Measurements from ENCODE around the gene SBF2.

DNA sequence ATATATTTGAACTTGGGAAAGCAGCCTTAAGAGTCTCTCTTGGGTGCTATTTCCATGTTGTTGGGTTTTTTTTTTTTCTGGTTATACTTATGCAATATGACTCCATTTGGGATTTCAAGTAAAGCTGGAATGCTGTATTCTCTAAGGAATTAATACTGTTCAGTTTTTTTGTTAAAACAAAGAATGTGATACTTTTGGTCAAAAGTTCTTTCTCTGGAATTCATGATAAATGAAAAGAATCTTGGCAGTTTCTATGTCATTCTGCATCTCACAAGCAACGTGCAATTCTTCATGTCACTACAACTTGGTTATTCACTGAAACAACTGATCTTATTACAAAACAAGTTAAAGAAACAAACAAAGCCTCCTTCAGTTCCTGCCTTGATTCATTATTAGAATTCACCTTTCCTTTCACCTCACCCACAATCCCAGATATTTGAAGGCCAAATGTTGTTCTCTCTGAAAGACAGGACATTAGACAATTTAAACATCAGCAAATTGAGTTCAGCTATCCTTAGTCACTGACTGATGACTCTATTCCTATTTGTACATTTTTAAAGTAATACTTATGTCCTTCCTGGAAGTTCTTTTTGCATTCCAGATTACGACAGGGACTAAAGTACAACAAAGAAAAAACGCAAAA, 176.2 kb downstream of the SBF2 start:
- TF ChIP-seq JUN (IDR thresholded peaks at IDR 0.05; ENCODE audit: borderline replicate concordance, insufficient read depth, insufficient read length, low read depth), result no peak
- TF ChIP-seq, protein P1, sequence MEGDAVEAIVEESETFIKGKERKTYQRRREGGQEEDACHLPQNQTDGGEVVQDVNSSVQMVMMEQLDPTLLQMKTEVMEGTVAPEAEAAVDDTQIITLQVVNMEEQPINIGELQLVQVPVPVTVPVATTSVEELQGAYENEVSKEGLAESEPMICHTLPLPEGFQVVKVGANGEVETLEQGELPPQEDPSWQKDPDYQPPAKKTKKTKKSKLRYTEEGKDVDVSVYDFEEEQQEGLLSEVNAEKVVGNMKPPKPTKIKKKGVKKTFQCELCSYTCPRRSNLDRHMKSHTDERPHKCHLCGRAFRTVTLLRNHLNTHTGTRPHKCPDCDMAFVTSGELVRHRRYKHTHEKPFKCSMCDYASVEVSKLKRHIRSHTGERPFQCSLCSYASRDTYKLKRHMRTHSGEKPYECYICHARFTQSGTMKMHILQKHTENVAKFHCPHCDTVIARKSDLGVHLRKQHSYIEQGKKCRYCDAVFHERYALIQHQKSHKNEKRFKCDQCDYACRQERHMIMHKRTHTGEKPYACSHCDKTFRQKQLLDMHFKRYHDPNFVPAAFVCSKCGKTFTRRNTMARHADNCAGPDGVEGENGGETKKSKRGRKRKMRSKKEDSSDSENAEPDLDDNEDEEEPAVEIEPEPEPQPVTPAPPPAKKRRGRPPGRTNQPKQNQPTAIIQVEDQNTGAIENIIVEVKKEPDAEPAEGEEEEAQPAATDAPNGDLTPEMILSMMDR (IDR thresholded peaks at IDR 0.05; ENCODE audit: extremely low read depth in 1 of 2, insufficient read depth in 1 of 2, low read depth in 1 of 2, low read length in 2 of 2), result no peak
- no peak for TF ChIP-seq POLR2AphosphoS5 (IDR thresholded peaks at IDR 0.05; ENCODE audit: insufficient read depth, low read depth, low read length)
- no peak for TF ChIP-seq EZH2 (IDR thresholded peaks at IDR 0.05; ENCODE audit: borderline replicate concordance, low read depth, low read length, severe bottlenecking)
- no peak for TF ChIP-seq MYC (IDR thresholded peaks at IDR 0.05; ENCODE audit: low read depth, low read length)
- TF ChIP-seq, protein P2, sequence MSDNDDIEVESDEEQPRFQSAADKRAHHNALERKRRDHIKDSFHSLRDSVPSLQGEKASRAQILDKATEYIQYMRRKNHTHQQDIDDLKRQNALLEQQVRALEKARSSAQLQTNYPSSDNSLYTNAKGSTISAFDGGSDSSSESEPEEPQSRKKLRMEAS (IDR thresholded peaks at IDR 0.05; ENCODE audit: insufficient read depth, insufficient read length), result no peak
